H1 (cell line): Measurements from ENCODE around the gene CHD6. TPM values are rescaled to one million over a fixed set of nuclear protein-coding genes. Genes with fewer than 3 reads are reported as not detected.

Experiments used
- CTCF ChIA-PET: fragments of 300-600 bp; sonication (Branson Sonifier 250); formaldehyde crosslinking; loops from one replicate; lab custom pipeline; 2021; ENCODE audit not compliant: partially characterized antibody; lab: Charles Lee
- POLR2A ChIA-PET: fragments of 300-600 bp; sonication (Branson Sonifier 250); formaldehyde crosslinking; loops from one replicate; lab custom pipeline; 2021; ENCODE audit warnings: inconsistent platforms; ENCODE audit not compliant: partially characterized antibody; lab: Charles Lee
- DNase-seq, 2 experiments: peaks; one replicate each; pipeline versions ENCODE4 v3.0.0 to v3.0.0-alpha.2; 2010 to 2022; ENCODE audit warnings: low spot score in 2 of 2, low read depth in 1 of 2, mixed read lengths in 1 of 2
- FAIRE-seq: peaks from 2 replicates; lab custom pipeline; 2011; peaks lifted over from hg19 to GRCh38; lab: Jason Lieb, UNC
- H2AFZ ChIP-seq: 2 replicates; pipeline ENCODE4 v1.8.1; 2012; ENCODE audit warnings: low read length, inconsistent platforms
- H2AK5ac ChIP-seq: 2 replicates; pipeline ENCODE4 v1.6.1; 2013; ENCODE audit warnings: low read depth, low read length
- H2BK120ac ChIP-seq: replicated peaks from 2 replicates; pipeline ENCODE3; 2013; ENCODE audit warnings: low read depth, low read length, inconsistent platforms
- H2BK12ac ChIP-seq: 2 replicates; pipeline ENCODE4 v1.6.1; 2013; ENCODE audit warnings: low read depth, low read length
- H2BK15ac ChIP-seq: 2 replicates; pipeline ENCODE4 v1.6.1; 2013; ENCODE audit warnings: low read length
- H2BK20ac ChIP-seq: 2 replicates; pipeline ENCODE4 v1.6.1; 2013; ENCODE audit warnings: low read length
- H2BK5ac ChIP-seq: 2 replicates; pipeline ENCODE4 v1.6.1; 2013; ENCODE audit warnings: low read depth, low read length
- H3K14ac ChIP-seq: 2 replicates; pipeline ENCODE4 v1.6.1; 2013; ENCODE audit warnings: inconsistent platforms; ENCODE audit not compliant: insufficient read length
- H3K18ac ChIP-seq: 2 replicates; pipeline ENCODE4 v1.6.1; 2013; ENCODE audit warnings: low read length; ENCODE audit errors: extremely low read depth
- H3K23ac ChIP-seq: 2 replicates; pipeline ENCODE4 v1.6.1; 2013; ENCODE audit warnings: inconsistent platforms; ENCODE audit not compliant: insufficient read length
- H3K23me2 ChIP-seq: 2 replicates; pipeline ENCODE4 v1.6.1; 2013; ENCODE audit warnings: low read depth, low read length
- H3K27ac ChIP-seq: 2 replicates; pipeline ENCODE4 v1.6.1; 2011; ENCODE audit warnings: low read depth, low read length, inconsistent platforms
- H3K27me3 ChIP-seq, 4 experiments: replicated peaks in 1 of 4; 1 replicate in 1 of 4; 2 replicates in 3 of 4; pipeline versions ENCODE4 v1.6.1 to v1.8.1; 2011 to 2013; ENCODE audit warnings: low read length in 3 of 4, mild to moderate bottlenecking in 3 of 4, inconsistent platforms in 2 of 4, mixed read lengths in 2 of 4, moderate library complexity in 1 of 4; ENCODE audit not compliant: control insufficient read depth in 3 of 4, insufficient read depth in 3 of 4; ENCODE audit errors: extremely low read depth in 1 of 4
- H3K36me3 ChIP-seq, 4 experiments: 2 replicates each; pipeline versions ENCODE4 v1.6.1 to v1.8.1; 2011 to 2013; ENCODE audit warnings: mild to moderate bottlenecking in 4 of 4, low read length in 3 of 4, moderate library complexity in 2 of 4, control low read depth in 1 of 4, inconsistent platforms in 1 of 4; ENCODE audit not compliant: insufficient read depth in 4 of 4, control insufficient read depth in 2 of 4
- H3K4ac ChIP-seq: replicated peaks from 2 replicates; pipeline ENCODE3; 2013; ENCODE audit warnings: low read length, low read depth, mixed read lengths, inconsistent platforms; ENCODE audit not compliant: insufficient read length
- H3K4me1 ChIP-seq, 4 experiments: replicated peaks in 1 of 4; 1 replicate in 1 of 4; 2 replicates in 3 of 4; pipeline versions ENCODE4 v1.6.1 to v1.8.1; 2011 to 2013; ENCODE audit warnings: low read length in 3 of 4, inconsistent platforms in 2 of 4, mixed read lengths in 1 of 4; ENCODE audit not compliant: insufficient read depth in 4 of 4, control insufficient read depth in 3 of 4
- H3K4me2 ChIP-seq, 2 experiments: 2 replicates each; pipeline versions ENCODE4 v1.6.1 to v1.8.1; 2011 to 2013; ENCODE audit warnings: low read depth in 2 of 2, low read length in 2 of 2, control low read depth in 1 of 2, inconsistent platforms in 1 of 2, mild to moderate bottlenecking in 1 of 2; ENCODE audit not compliant: insufficient read depth in 1 of 2
- H3K4me3 ChIP-seq, 4 experiments: fragments of 200-600, 300-600 bp in 1 of 4; sonication (generic), shearing (Covaris generic), sonication (Bioruptor Twin) in 1 of 4; 2 replicates each; pipeline versions ENCODE4 v1.5.1 to v1.8.1; 2011 to 2016; ENCODE audit warnings: low read length in 4 of 4, low read depth in 3 of 4, control low read depth in 2 of 4, inconsistent platforms in 2 of 4, mild to moderate bottlenecking in 2 of 4, mixed read lengths in 1 of 4, moderate library complexity in 1 of 4; ENCODE audit not compliant: insufficient read depth in 2 of 4; ENCODE audit errors: extremely low read depth in 1 of 4
- H3K56ac ChIP-seq: replicated peaks from 2 replicates; pipeline ENCODE3; 2013; ENCODE audit warnings: low read depth, mild to moderate bottlenecking, mixed read lengths, low read length, inconsistent platforms; ENCODE audit not compliant: insufficient read length
- H3K79me1 ChIP-seq: 2 replicates; pipeline ENCODE4 v1.6.1; 2013; ENCODE audit warnings: low read depth, low read length, control low read depth
- H3K79me2 ChIP-seq, 2 experiments: 2 replicates each; pipeline versions ENCODE4 v1.6.1 to v1.8.1; 2012 to 2013; ENCODE audit warnings: low read length in 2 of 2, mild to moderate bottlenecking in 2 of 2, inconsistent platforms in 1 of 2; ENCODE audit not compliant: insufficient read depth in 2 of 2, control insufficient read depth in 1 of 2
- H3K9ac ChIP-seq, 4 experiments: replicated peaks in 1 of 4; 1 replicate in 1 of 4; 2 replicates in 3 of 4; pipeline versions ENCODE4 v1.6.1 to v1.8.1; 2011 to 2013; ENCODE audit warnings: low read depth in 3 of 4, low read length in 3 of 4, control low read depth in 2 of 4, mild to moderate bottlenecking in 2 of 4, moderate library complexity in 2 of 4, inconsistent platforms in 1 of 4; ENCODE audit errors: extremely low read depth in 1 of 4
- H3K9me3 ChIP-seq, 2 experiments: 2 replicates each; pipeline versions ENCODE4 v1.6.1 to v1.8.1; 2012 to 2013; ENCODE audit warnings: mild to moderate bottlenecking in 2 of 2, moderate library complexity in 2 of 2, control low read depth in 1 of 2, inconsistent platforms in 1 of 2, low read depth in 1 of 2, low read length in 1 of 2, mixed read lengths in 1 of 2; ENCODE audit not compliant: insufficient read depth in 2 of 2
- H4K20me1 ChIP-seq, 2 experiments: replicated peaks in 1 of 2; 2 replicates each; pipeline versions ENCODE3 to v1.8.1; 2011 to 2013; ENCODE audit warnings: inconsistent platforms in 2 of 2, low read length in 2 of 2, mild to moderate bottlenecking in 1 of 2; ENCODE audit not compliant: insufficient read depth in 2 of 2, control insufficient read depth in 1 of 2
- H4K5ac ChIP-seq: 2 replicates; pipeline ENCODE4 v1.6.1; 2013; ENCODE audit warnings: low read length, low read depth, mixed read lengths, inconsistent platforms; ENCODE audit not compliant: insufficient read length
- H4K8ac ChIP-seq: 2 replicates; pipeline ENCODE4 v1.8.0; 2013; ENCODE audit warnings: mild to moderate bottlenecking, moderate library complexity, low read length, inconsistent platforms; ENCODE audit not compliant: insufficient read depth; ENCODE audit errors: extremely low read depth
- H4K91ac ChIP-seq: replicated peaks from 2 replicates; pipeline ENCODE3; 2013; ENCODE audit warnings: low read length, mixed read lengths, inconsistent platforms; ENCODE audit not compliant: insufficient read length
- ASH2L ChIP-seq: fragments of 200-600, 300-600 bp; sonication (generic); IDR thresholded peaks from one replicate; pipeline ENCODE4 v1.7.1; 2017; ENCODE audit warnings: low read length
- BCL11A ChIP-seq, 2 experiments: IDR thresholded peaks; one replicate each; pipeline ENCODE4 v1.6.1; 2011; ENCODE audit warnings: low read depth in 2 of 2, low read length in 2 of 2, mild to moderate bottlenecking in 2 of 2
- CBX5 ChIP-seq: fragments of 300-800, 300-1000 bp; sonication (generic); IDR thresholded peaks from 2 replicates; pipeline ENCODE4 v1.7.1; 2016; ENCODE audit warnings: antibody characterized with exemption, low read length, low read depth
- CEBPB ChIP-seq: IDR thresholded peaks from 2 replicates; pipeline ENCODE4 v1.6.1; 2012; ENCODE audit warnings: low read depth, low read length
- GABPA ChIP-seq: IDR thresholded peaks from 2 replicates; pipeline ENCODE4 v1.6.1; 2011; ENCODE audit warnings: mild to moderate bottlenecking, low read length, moderate library complexity, borderline replicate concordance; ENCODE audit not compliant: insufficient read depth
- JUN ChIP-seq: IDR thresholded peaks from 2 replicates; pipeline ENCODE4 v1.6.1; 2011; ENCODE audit warnings: low read depth, mild to moderate bottlenecking, improper control_type of control experiment, low read length
- MAFK ChIP-seq: IDR thresholded peaks from 2 replicates; pipeline ENCODE4 v1.6.1; 2012; ENCODE audit warnings: low read depth, mild to moderate bottlenecking, improper control_type of control experiment, low read length
- POU5F1 ChIP-seq: IDR thresholded peaks from 2 replicates; pipeline ENCODE4 v1.6.1; 2011; ENCODE audit warnings: low read depth, mild to moderate bottlenecking, low read length, moderate library complexity
- RAD21 ChIP-seq, 2 experiments: IDR thresholded peaks in 1 of 2; conservative IDR thresholded peaks in 1 of 2; 2 replicates each; pipeline ENCODE4 v1.6.1; 2011; ENCODE audit warnings: low read depth in 2 of 2, low read length in 2 of 2, improper control_type of control experiment in 1 of 2, inconsistent platforms in 1 of 2, mild to moderate bottlenecking in 1 of 2, moderate library complexity in 1 of 2
- RFX5 ChIP-seq: IDR thresholded peaks from 2 replicates; pipeline ENCODE4 v1.6.1; 2011; ENCODE audit warnings: low read depth, low read length, improper control_type of control experiment, borderline replicate concordance
- SIRT6 ChIP-seq: IDR thresholded peaks from one replicate; pipeline ENCODE4 v1.7.1; 2012; ENCODE audit warnings: low read length, inconsistent platforms
- SIX5 ChIP-seq: IDR thresholded peaks from 2 replicates; pipeline ENCODE4 v1.6.1; 2011; ENCODE audit warnings: mild to moderate bottlenecking, low read depth, low read length
- TAF7 ChIP-seq: optimal IDR thresholded peaks from 2 replicates; pipeline ENCODE3; 2011; ENCODE audit warnings: low read depth, mild to moderate bottlenecking, inconsistent platforms, low read length, moderate library complexity, borderline replicate concordance
- ZNF274 ChIP-seq: IDR thresholded peaks from 2 replicates; pipeline ENCODE4 v1.7.0; 2012; ENCODE audit warnings: low read length, borderline replicate concordance; ENCODE audit errors: extremely low read depth
- WGBS, 2 experiments: shearing (Covaris generic) in 1 of 2; methylation state at CpG; one replicate each; pipeline versions ENCODE4 v1.1.6 to v1.1.7; 2013 to 2015; ENCODE audit warnings: low lambda C conversion rate in 2 of 2, mixed read lengths in 2 of 2, inconsistent platforms in 1 of 2, low coverage in 1 of 2, missing lambda C conversion rate in 1 of 2; ENCODE audit not compliant: insufficient replicate concordance in 2 of 2, insufficient coverage in 1 of 2, insufficient read length in 1 of 2; ENCODE audit errors: extremely low coverage in 1 of 2, missing lambda C conversion rate in 1 of 2; 5-methylcytosine and 5-hydroxymethylcytosine counted together
- polyA plus RNA-seq, 7 experiments: library from polyadenylated mRNA; depleted of rRNA in 3 of 7; stranded (reverse) in 5 of 7; unstranded in 2 of 7; fragments of >200 nt in 5 of 7; fragments of 200-250 nt in 2 of 7; gene quantifications; 1 replicate in 5 of 7; 2 replicates in 1 of 7; 4 replicates in 1 of 7; pipeline versions ENCODE4 v1.2.1 to v1.2.3, GENCODE V29; 2011 to 2013; ENCODE audit warnings: missing spikeins in 2 of 7, mixed read lengths in 2 of 7
- total RNA-seq: library from RNA; stranded (reverse); fragmentation: NEBNext Ultra II Directional; extraction: Animal tissue kit (Norgen Biotek cat#: 25700); gene quantifications from 2 replicates; pipeline ENCODE4 v1.2.1, GENCODE V29; 2021
- TF ChIP-seq, protein P1 (sequence below): IDR thresholded peaks from 2 replicates; pipeline ENCODE4 v1.6.1; 2011; ENCODE audit warnings: low read depth, mild to moderate bottlenecking, low read length; ENCODE audit not compliant: insufficient read depth

Gene CHD6
- total and polyA plus RNA-seq, 2 of the 8 experiments (the other 6 are each of a cell fraction or from before 2014, with no cell fraction given): 11.1 to 62.9 TPM

DNA sequence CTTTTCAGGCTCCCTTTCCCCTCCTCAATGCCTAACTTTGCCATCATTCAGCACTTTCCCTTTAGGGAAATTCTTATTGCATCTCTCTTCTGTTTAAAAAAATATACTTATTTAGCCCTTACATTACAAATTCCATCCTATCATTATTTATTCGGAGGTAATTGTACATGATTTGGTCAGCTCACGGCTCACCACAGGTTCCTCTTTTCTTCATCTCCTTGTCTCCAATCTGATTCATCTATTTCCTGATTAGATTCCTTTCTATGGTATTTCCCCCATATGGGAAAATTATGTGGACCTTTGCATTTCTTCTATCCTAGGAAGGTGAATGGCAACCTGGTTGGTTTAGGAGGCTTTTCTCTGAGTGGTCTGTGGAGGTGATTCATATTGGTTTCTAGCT, 238.6 kb downstream of the CHD6 start:
- Histone ChIP-seq H3K79me1 (no peaks in the 10 kb centered on the region), H3K18ac (no peak overlapping the region), H4K5ac (no peak overlapping the region), H2AK5ac (no peak overlapping the region), H2BK15ac (no peak overlapping the region), H4K91ac (no peak overlapping the region), H2BK12ac (no peak overlapping the region), H3K79me2 (no peaks in the 10 kb centered on the region), H3K4me3 (no peak overlapping the region), H4K20me1 (no peaks in the 10 kb centered on the region), H3K23me2 (no peaks in the 10 kb centered on the region), H2BK5ac (no peak overlapping the region), H3K9me3 (no peaks in the 10 kb centered on the region), H3K36me3 (no peaks in the 10 kb centered on the region), H3K4me2 (no peak overlapping the region), H3K56ac (no peak overlapping the region), H3K4me1 (no peaks in the 10 kb centered on the region; a peak in 1 of 7 replicates), H3K23ac (no peak overlapping the region), H3K27ac (no peak overlapping the region), H3K4ac (no peak overlapping the region), H2BK20ac (no peak overlapping the region), H3K14ac (no peak overlapping the region), H2AFZ (no peak overlapping the region), H4K8ac (no peak overlapping the region), H3K9ac (no peak overlapping the region), H3K27me3 (no peaks in the 10 kb centered on the region), H2BK120ac (no peak overlapping the region)
- FAIRE-seq: no peak
- no peak for DNase-seq
- ChIA-PET POLR2A (no interaction called here), CTCF (interaction anchor here (0.7 to 1.7 kb wide), 5 partner anchors 21 to 369 kb away, joined by 3 to 5 read pairs (median 3); partner anchors contain the start of gene LPIN3)
- WGBS, 2 experiments: 91% methylated on average over 2 of the region's 2 CpGs; no CpG with 5 or more reads in 1 of the 2 experiments
- TF ChIP-seq SIRT6 (no peak), BCL11A (IDR thresholded peaks at IDR 0.05; ENCODE audit: low read depth in 2 of 2, low read length in 2 of 2) (no peak), RFX5 (no peak), JUN (no peak), TAF7 (no peak), ZNF274 (no peak), MAFK (no peak), GABPA (no peak), CBX5 (no peak), POU5F1 (no peak), RAD21 (IDR thresholded peaks at IDR 0.05 in 1 of 2, conservative IDR thresholded peaks at IDR 0.05 in 1 of 2; ENCODE audit: low read depth in 2 of 2, low read length in 2 of 2) (no peak), CEBPB (no peak), SIX5 (no peak), ASH2L (no peak)
- TF ChIP-seq, protein P1, sequence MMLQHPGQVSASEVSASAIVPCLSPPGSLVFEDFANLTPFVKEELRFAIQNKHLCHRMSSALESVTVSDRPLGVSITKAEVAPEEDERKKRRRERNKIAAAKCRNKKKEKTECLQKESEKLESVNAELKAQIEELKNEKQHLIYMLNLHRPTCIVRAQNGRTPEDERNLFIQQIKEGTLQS: no peak
